NCI-H69 (cell line): ENCODE results near the gene LRP1B.
A peak's percentile ranks its signal among the peaks of the same experiment; 100 is the strongest.

Experiments
- DNase-seq: peaks from one replicate; lab custom pipeline; 2025; lab: John Stamatoyannopoulos, UW

The LRP1B gene

DNA sequence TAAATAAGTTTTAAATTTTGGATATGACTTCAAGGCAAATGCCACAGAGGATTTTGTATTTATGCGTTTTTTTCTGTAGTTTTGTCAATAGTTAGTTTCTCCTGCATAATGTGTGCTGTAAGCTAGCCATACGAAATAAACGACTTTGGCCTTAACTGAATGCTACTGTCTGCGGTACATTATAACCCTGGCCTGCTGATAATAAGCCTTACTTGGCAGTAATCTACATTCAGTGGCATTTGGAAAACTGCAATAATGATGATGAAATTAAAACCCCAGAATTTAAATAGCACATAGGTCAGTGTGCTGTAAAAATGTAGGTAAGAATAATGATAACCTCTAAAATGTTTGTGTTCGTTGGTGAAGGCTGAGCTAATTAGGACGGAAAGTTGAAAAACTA lies 88.8 kb downstream of the LRP1B start:
- no peak for DNase-seq

DNA sequence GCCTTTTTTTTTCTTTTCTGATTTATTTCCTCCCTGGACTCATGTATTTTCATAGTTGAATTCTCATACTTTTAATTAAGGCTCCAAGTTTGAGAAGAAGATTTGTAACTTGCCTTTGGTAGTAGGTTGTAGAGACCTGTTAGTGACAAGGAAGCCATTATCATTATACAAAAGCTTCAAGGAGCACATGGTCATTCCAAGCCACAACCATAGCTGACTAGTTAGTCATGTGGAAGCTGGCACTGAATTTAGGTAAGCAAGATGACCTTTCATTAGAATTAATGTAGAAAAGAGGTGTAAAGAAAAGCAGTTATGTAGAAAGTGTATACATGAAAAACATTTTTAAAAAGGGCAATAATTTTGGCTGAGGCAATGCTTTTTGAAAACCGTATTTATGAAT lies 89.7 kb downstream of the LRP1B start:
- DNase-seq: peak; percentile 3

DNA sequence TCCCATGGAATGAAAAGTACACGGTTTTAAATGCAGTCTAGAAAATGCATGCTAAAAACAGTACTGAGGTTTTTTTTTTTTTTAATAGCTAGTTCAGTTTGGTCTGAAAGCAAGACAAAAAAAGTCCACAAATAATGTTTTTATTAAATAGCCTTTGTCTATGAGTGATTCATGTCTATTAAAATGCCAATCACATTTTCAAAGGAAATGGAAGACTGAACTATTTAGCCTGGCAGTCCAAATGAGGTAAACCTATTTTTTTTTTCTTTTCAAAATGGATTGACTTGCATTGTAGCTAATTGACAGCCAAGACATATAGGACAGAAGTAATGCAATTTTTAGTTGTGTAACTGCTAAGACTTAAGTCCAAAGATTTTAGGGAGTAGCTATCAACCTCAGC lies 90.3 kb downstream of the LRP1B start:
- DNase-seq: no peak

DNA sequence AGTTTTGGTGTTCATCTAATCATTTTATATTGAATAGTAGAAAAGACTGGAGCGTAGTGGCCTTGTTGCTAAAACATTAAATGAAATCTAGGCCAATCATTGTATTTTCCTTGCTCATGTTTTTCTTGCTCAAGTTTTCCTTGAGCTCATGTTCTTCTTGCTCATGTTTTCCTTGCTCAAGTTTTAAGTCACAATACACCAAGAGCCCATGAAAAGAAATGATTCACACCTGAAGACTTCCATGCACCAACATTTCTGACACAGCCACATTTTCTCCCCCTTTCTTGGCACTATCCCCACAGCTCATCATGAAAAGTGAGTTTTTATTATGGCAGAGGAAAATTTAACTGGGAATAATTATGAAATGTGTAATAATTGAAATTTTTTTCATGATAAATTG lies 92.0 kb downstream of the LRP1B start:
- no peak for DNase-seq

DNA sequence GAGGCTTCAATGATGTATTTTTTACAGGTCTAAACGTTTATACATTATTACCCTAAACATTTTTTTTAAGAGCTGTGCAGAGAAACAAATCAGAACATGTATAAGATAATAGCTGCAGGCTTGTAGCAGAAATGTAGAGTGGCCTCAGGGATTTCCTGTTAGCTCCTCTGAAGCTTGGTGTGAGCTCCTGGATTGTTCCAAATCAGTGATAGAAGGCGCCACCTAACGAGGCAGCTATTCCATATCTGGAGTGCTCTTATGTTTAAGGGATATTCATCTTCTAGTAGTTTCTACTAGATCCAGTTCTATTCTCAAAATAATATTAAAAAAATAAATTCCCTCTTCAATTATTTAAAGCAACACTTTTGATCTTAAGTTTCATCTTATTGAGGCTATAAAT lies 93.1 kb downstream of the LRP1B start:
- DNase-seq: peak; percentile 55

DNA sequence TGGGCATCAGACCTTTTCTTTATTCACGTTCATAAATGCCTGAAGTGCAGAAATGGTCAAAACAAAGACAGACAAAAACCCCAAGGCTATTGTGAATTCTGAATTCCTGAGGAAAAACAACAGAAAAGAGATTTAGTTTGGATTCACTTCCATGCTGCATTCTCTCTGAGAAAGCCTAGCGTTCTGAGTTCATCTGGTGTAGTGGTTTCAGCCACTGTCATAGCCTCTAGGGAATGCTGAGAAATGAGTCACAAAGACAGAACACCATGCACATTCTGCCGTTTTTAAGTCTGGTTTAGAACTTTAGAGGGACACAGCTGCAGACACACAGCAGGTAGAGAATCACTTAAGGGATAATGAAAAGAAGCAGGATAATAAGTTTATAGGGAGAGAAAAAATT lies 93.8 kb downstream of the LRP1B start:
- peak; percentile 29 for DNase-seq

DNA sequence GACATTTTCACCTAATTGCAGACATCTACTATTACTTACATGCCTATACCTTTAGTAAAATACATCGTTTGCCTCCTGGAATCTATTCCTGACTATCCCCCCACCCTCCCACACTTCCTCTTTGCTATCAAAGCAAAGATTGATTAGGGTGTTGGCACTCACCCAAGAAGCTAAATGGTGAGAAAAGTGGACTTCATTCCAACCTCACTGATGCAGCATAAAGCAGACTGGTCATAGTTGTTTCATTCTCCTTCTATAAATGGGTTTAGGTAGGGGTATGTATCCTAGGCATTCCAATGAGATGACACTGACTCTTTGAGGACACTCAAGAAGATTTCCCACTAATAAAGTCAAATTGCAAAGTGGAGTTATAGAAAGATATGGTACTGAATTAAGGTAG lies 97.4 kb downstream of the LRP1B start:
- no peak for DNase-seq

DNA sequence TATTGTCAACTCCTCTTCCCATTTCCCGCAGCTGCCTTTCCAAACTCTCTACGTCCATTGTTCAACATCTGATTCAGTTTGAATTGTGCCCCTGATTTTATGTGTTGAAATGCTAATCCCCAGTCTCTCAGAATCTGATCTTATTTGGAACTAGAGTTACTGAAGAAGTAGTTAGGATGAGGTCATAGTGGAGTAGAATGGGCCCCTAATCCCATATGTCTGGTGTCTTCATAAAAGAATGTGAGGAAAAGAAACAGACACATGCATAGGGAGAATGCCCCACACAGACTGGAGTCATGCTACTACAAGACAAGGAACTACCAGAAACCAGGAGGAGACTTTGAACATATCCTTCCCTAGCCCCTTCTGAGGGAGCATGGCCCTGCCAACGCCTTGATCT lies 99.2 kb downstream of the LRP1B start:
- DNase-seq: no peak

DNA sequence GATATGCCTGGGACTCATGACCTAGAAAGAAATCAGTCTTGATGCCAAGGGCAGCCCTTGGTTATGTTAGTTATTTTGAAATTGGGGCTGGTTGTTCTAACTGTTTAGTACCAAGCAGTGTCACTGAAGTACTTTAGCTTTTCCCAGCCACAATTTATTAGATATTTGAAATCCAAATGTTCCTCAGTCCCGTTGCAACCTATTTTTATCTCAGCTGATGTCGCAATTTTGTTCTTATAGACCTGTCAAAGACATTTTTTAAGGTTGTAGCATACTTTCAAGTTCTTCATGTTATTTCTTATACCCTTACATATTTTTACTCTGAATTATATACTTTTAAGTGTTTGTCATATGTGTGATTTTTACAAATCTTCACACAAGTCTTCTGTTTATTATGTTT lies 100.1 kb downstream of the LRP1B start:
- no peak for DNase-seq

DNA sequence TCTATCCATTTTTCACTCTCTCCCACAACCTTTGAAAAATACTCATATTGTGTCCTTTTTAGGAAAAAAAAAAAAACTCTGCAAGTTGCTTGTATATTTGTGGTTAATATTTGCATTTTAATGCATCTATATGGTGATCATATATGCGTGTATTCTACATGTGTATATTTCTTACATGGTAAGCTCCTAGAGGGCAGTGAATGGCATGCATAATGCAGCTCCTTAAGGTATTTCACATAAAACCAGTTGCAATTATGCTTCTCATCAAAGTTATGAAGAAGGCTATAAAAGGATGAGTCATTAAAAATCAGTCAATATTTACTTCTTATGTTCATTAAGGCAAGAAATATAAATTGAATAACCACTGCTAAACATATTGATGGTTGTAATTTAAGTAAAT lies 100.8 kb downstream of the LRP1B start:
- no peak for DNase-seq

DNA sequence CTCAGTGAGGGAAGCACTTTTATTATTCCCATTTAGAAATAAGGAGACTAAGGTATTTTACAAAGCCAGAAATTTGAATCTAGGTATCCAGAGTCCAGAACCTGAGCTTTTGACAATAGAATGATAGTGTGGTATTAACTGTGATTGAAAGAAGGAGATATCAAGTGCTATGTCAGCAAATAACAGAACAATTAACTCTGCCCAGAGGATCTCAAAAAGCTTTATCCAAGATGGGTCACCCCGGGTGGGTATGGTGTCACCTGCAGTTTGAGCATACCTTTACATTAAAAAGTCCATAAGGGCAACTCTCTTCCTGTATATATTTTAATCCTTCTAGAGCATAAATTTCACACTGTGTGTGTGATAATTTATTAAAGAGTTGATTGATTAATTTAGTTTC lies 105.4 kb downstream of the LRP1B start:
- DNase-seq: no peak

DNA sequence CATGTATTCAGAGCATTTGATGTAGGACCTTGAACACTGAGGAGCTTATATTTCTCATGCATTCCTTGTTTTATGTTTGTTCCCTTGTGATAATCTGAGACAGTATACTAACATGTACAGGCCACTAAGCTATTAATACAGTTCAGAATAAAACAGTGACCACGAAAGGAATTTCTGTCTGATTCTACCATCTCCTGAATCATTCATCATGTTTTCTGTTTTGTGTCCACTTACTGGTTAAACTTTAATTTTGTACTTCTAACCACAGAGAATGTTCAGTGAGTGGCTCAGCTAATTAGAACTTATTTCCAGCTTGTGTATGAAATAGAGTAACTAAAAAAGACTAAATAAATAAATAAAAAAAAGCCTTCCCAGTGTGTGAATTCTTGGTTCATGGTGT lies 110.4 kb downstream of the LRP1B start:
- no peak for DNase-seq

DNA sequence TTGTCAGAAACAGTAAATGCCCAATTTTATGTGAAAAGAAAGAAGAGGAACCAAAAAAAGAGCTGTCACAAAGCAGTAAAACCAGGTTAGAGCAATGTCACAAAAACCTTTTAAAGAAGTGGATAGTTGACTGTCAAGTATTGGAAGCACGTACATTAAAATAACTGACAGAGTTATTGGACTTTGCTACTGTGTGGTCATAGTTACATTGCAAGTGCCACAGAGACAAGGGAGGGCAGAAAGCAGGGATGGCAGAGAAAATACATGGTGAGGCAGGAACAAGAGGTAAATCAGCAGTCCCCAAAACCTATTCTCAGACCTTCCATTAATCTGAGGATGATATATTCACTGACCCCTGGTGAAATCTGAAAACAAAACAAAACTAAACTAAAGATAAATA lies 116.3 kb downstream of the LRP1B start:
- no peak for DNase-seq

DNA sequence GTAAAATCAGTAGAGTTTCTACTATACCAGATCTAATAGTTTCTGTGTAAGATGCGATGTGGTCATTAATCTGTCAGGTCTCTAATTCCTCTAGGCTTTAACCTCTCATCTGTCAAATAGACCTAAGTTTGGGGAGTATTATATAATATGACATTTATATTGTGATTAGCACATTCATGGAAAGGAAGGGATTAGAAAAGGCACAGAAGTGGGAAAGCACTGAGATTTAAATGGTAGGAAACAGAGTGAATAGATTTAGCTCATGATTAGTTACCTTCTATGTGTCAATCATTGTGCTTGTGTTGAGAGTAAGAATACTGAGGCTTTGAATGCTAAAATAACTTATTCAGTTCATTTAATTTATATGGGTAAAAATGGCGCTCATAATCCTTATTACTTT lies 118.0 kb downstream of the LRP1B start:
- DNase-seq: no peak

DNA sequence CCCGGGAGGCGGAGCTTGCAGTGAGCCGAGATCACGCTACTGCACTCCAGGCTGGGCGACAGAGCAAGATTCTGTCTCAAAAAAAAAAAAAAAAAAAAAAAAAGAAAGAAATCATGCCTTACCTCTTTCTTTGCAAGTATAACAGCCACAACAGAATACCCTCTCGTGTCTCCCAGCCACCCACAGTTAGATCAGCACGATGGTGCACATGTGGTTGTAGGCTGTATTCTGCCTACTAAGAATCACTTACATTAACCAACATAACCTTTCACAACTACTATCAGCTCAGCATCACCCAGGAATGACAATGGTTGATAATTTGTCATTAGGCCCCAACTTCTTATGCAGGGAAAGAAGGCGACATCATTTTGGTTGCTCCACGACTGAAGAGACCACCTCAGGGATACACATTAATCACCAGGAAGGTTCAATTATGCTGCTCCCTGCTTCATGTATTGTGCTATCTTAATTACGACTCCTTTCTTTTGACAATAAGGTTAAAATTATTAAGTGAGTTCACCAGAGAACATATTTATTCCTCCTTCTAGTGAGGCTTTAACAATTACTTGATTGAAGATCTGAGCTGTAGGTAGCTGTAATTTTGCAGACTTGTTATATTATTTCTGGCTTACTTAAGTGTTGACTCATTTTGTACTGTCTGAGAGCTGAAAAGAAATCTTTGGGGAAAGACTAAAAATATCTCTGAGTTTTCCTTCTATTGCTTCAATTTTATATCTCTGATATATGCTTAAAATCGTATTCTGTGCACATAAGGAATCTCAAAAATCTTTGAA lies 120.1 kb downstream of the LRP1B start:
- peak; percentile 4 for DNase-seq

DNA sequence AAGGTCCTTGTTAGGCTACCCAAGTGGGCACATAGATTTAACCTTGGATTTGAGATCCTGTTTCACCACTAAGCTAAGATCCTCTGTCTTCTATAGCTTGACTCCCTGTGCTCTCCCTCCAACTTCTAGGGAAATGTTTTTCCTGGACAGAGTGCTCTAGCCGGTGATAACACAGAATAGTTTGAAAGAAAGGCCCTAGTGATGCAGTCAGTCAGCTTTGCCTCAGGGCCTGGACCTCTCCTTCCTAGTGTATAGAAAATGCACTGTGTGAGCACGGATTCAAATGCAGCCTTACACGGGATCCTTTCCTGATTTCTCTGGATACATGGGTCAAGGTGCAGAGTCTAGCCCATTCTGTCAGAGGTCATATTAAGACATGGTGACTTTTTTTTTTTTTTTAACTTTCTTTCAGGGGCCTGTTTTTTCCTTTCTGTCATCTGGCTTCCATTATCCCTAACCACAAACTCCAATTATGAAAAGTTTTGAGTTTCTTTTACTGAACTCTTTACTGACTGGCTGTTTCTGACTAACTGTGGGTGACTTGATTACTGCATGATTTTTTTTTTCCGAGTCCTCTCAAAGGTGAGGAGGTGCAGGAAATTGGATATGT lies 122.6 kb downstream of the LRP1B start:
- DNase-seq: no peak

DNA sequence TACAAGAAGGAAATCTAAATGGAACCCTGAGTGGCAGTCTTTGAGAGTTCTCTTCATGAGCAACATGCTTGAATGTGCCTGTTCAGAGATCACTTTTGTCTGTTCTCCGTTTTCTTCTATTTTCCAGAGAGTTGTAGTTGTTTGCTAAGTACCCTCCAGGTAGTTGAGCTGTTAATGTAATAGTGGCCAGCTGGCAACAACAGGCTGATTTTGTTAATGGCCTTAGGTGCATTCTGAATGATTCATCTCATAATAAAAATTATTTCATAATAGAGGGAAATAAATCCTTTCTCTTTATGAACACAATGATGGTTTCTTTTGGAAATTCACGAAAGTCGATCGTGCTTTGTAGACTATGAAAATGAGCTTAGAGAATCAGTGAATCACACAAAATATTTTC lies 136.8 kb downstream of the LRP1B start:
- DNase-seq: peak; percentile 11

DNA sequence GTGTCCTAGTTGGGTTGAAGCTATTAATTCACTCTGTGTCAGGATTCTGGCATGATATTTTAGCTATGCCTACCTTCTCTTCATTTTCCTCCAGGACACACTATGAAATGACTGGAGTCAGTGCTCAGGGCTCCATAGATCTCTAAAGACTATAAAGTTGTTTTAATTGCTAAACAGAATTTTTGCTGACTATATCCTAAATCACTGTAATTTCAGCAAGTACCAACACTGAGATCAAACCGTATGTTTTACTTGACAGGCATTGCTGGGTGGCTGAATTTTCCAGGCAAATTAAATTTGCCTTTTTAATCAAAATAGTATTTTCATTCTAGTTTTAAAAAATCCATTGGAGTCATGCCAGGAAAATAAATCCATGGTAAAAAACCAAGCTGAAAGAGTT lies 138.1 kb downstream of the LRP1B start:
- no peak for DNase-seq

DNA sequence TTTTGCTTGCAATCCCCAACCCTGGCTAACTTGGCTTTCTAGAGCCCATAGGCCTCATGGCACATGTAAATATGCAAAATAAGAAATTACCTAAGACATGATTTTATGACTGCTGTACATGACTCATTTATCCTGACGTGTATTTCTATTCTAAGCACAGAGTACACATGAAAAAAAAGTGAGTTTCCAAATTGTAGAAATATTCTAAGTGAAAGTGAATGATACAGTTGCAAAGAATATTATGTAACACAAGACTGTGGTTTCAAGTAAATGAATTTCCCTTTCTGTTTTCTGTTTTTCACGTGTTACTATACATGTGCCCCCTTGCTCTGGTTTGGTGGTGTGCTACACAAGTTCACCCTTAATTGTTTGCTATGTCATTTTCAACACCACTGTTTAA lies 162.4 kb downstream of the LRP1B start:
- DNase-seq: no peak

DNA sequence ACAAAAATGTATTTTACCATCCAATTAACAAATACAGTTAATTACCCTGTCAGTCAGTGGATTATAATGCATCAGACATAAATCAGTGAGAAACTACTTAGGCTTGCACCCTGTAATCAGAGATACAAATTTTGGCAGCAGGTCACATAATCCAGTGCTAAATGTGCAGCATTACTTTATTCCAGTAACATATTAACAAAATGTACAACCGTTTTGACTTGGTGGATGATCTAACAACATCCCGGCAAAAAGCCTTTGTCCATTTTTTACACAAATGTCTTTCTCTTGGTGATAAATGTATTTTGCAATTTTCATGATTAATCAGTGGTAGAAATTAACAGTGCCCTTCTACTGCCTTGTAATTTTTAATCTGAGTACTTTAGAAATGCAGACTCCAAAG lies 162.8 kb downstream of the LRP1B start:
- DNase-seq: peak; percentile 39

DNA sequence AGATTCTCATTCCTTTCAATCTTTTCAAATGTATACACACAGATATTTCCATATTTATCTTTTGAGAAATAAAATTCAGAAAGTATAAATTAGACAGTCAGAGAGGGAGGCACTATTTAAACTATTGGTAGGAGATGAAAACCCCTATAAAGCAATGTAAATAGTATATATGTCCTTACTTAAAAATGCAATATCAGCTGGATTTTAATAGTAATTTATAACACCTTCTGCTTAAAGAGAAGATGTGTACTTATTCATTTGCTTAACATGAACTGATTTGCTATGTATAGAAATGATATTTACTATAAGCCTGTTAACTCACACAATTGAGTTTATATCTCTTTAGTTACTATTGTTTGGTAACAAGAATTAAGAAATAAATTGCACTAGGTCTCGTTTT lies 163.3 kb downstream of the LRP1B start:
- DNase-seq: no peak

DNA sequence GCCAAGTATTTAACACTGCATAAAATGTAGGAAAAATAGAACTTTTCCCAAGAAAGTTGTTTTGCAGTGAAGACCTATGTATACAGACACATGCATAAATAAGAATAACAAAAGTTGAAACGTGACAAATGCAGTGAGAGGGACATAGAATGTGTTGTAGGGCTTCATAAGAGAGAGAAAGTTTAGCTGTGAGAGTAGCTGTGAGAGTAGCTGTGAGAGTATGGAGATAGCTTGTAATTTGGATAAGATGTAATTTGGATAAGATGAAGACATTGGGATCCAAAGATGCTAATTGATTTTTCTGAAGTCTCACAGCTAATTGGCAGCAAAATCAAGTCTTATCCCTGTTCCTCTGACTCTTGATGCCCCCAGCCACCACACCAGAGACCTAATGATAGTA lies 170.9 kb downstream of the LRP1B start:
- DNase-seq: no peak

DNA sequence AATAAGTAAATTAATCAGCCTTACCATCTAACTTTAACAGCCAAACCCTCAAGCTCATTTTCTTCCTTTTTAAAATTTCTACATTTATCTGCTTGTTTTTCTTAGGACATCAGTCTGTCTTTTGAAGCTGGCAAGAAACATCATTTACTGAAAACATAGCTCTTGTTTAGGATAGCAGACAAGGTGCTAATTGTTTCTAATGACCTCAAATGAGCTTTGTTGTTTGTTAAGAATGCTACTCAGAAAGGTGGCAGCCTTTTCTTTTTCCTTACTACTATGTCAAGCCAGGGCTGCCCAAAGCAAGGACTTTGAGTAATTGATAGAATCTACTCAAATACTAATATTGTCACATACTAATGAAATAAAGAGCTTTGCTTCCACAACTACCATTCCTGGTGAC lies 171.8 kb downstream of the LRP1B start:
- no peak for DNase-seq

DNA sequence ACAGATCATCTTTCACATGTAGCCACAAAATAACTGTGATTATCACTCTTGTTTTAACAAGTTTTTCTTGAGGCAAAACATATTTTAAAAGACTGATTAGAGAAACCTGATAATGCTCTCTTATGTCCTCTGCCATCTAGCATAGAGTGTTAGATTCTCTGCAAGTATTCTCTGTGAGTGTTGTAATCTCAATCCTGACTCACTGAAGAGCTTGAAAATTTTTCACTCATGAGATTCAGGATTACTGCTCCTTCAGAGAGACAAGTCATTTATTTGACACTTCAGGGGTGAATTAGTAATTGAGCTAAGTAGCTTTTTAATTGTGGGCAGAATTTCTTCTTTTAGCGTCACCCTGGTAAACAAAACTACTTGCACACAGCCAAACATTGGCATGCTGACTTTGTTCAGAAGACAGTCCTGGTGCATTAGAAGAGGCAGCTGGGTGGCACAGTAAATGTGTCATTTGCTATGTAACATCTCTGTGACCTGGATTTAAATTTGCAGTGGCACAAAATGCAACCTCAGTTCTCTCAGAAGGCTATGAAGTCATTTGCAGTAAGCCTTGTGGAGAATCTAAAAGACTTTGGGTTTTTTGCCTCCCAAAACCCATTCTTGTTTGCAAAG lies 172.9 kb downstream of the LRP1B start:
- no peak for DNase-seq
